Measurements from ENCODE around the gene ANXA2. TPM values are rescaled to one million over a fixed set of nuclear protein-coding genes. Genes with fewer than 3 reads are reported as not detected.

Gene ANXA2
- total RNA-seq, 1 experiment from 2014 or later: 2,114 TPM

GRCh38 chr15:60313906-60314305 is 83.9 kb downstream of the ANXA2 start:
- Histone ChIP-seq H3K27ac (ENCODE audit: low read length) (no peak overlapping the region), H3K9ac (ENCODE audit: low read length) (no peak overlapping the region), H3K4me2 (ENCODE audit: low read length) (no peak overlapping the region), H3K4me1 (ENCODE audit: insufficient read depth, low read length) (no peaks in the 10 kb centered on the region), H3K36me3 (ENCODE audit: low read depth, low read length) (no peaks in the 10 kb centered on the region), H2AFZ (ENCODE audit: low read length) (no peak overlapping the region), H3K9me3 (ENCODE audit: low read length) (no peaks in the 10 kb centered on the region), H3K27me3 (ENCODE audit: low read length) (peaks cover 32% of the 10 kb centered on the region), H3K4me3 (ENCODE audit: low read length) (no peak overlapping the region), H3K9me2 (replicated peaks; ENCODE audit: low read length) (no peaks in the 10 kb centered on the region), H3K79me2 (ENCODE audit: low read length) (no peaks in the 10 kb centered on the region), H3F3A (ENCODE audit: low read length, unreplicated experiment) (no peaks in the 10 kb centered on the region), H4K20me1 (ENCODE audit: low read length) (no peaks in the 10 kb centered on the region)
- TF ChIP-seq CTCF (conservative IDR thresholded peaks at IDR 0.05; ENCODE audit: low read depth, low read length): no peak
- no peak for TF ChIP-seq EZH2phosphoT487 (IDR thresholded peaks at IDR 0.05; ENCODE audit: borderline replicate concordance, low read length)
- TF ChIP-seq EZH2 (IDR thresholded peaks at IDR 0.05; ENCODE audit: low read length, unreplicated experiment): no peak
- no peak for DNase-seq
- no peak for ATAC-seq
- ChIA-PET POLR2A (ENCODE audit: unreplicated experiment) (no interaction called here), CTCF (no interaction called here)
- intact Hi-C loops (cut with micrococcal nuclease): no loop called here
- BruUV-seq (replicated peaks): no TSS peak

- intact Hi-C loops (cut with micrococcal nuclease): no loop called here
- ChIA-PET CTCF (no interaction called here), POLR2A (ENCODE audit: unreplicated experiment) (no interaction called here)
- no peak overlapping the region for H3K4me3 ChIP-seq (ENCODE audit: low read length)
- no peaks in the 10 kb centered on the region for H3K9me3 ChIP-seq (ENCODE audit: low read length)
- no TSS peak for BruUV-seq (replicated peaks)
- no peaks in the 10 kb centered on the region for H3K36me3 ChIP-seq (ENCODE audit: low read depth, low read length)
- H2AFZ ChIP-seq (ENCODE audit: low read length): no peak overlapping the region
- no peaks in the 10 kb centered on the region for H4K20me1 ChIP-seq (ENCODE audit: low read length)
- no peak for DNase-seq
- peaks cover 36% of the 10 kb centered on the region for H3K27me3 ChIP-seq (ENCODE audit: low read length)
- H3K4me2 ChIP-seq (ENCODE audit: low read length): no peak overlapping the region
- no peaks in the 10 kb centered on the region for H3K4me1 ChIP-seq (ENCODE audit: insufficient read depth, low read length)
- H3K79me2 ChIP-seq (ENCODE audit: low read length): no peaks in the 10 kb centered on the region
- no peaks in the 10 kb centered on the region for H3K9me2 ChIP-seq (replicated peaks; ENCODE audit: low read length)
- no peak overlapping the region for H3K27ac ChIP-seq (ENCODE audit: low read length)
- no peak for ATAC-seq
- TF ChIP-seq EZH2phosphoT487 (IDR thresholded peaks at IDR 0.05; ENCODE audit: borderline replicate concordance, low read length) (no peak), CTCF (conservative IDR thresholded peaks at IDR 0.05; ENCODE audit: low read depth, low read length) (no peak), EZH2 (IDR thresholded peaks at IDR 0.05; ENCODE audit: low read length, unreplicated experiment) (no peak)
- H3F3A ChIP-seq (ENCODE audit: low read length, unreplicated experiment): no peaks in the 10 kb centered on the region
- H3K9ac ChIP-seq (ENCODE audit: low read length): no peak overlapping the region
These were observed 90.8 kb downstream of the ANXA2 start for GRCh38 chr15:60307034-60307433.

GRCh38 chr15:60301024-60301423 is 96.8 kb downstream of the ANXA2 start:
- Histone ChIP-seq H3K9me2 (replicated peaks; ENCODE audit: low read length) (no peaks in the 10 kb centered on the region), H3K27me3 (ENCODE audit: low read length) (no peaks in the 10 kb centered on the region; the same call in 1 of the 2 replicates), H3K4me2 (ENCODE audit: low read length) (no peak overlapping the region), H4K20me1 (ENCODE audit: low read length) (no peaks in the 10 kb centered on the region), H3K9ac (ENCODE audit: low read length) (no peak overlapping the region), H3F3A (ENCODE audit: low read length, unreplicated experiment) (no peaks in the 10 kb centered on the region), H2AFZ (ENCODE audit: low read length) (no peak overlapping the region), H3K79me2 (ENCODE audit: low read length) (no peaks in the 10 kb centered on the region), H3K4me1 (ENCODE audit: insufficient read depth, low read length) (no peaks in the 10 kb centered on the region), H3K4me3 (ENCODE audit: low read length) (no peak overlapping the region), H3K27ac (ENCODE audit: low read length) (no peak overlapping the region), H3K36me3 (ENCODE audit: low read depth, low read length) (no peaks in the 10 kb centered on the region), H3K9me3 (ENCODE audit: low read length) (no peaks in the 10 kb centered on the region)
- ChIA-PET POLR2A (ENCODE audit: unreplicated experiment) (no interaction called here), CTCF (no interaction called here)
- ATAC-seq (no peak), DNase-seq (no peak)
- intact Hi-C loops (cut with micrococcal nuclease): no loop called here
- TF ChIP-seq EZH2 (IDR thresholded peaks at IDR 0.05; ENCODE audit: low read length, unreplicated experiment) (no peak), CTCF (conservative IDR thresholded peaks at IDR 0.05; ENCODE audit: low read depth, low read length) (no peak), EZH2phosphoT487 (IDR thresholded peaks at IDR 0.05; ENCODE audit: borderline replicate concordance, low read length) (no peak)
- no TSS peak for BruUV-seq (replicated peaks)
